LNCAP (cell line): Measurements from ENCODE around the gene DMXL1.

Source experiments
- TF ChIP-seq, protein P1 (sequence below): fragments of 450-650 bp; IDR thresholded peaks from 2 replicates; pipeline ENCODE4 v1.5.1; 2017; ENCODE audit warnings: mild to moderate bottlenecking

The DMXL1 gene

DNA sequence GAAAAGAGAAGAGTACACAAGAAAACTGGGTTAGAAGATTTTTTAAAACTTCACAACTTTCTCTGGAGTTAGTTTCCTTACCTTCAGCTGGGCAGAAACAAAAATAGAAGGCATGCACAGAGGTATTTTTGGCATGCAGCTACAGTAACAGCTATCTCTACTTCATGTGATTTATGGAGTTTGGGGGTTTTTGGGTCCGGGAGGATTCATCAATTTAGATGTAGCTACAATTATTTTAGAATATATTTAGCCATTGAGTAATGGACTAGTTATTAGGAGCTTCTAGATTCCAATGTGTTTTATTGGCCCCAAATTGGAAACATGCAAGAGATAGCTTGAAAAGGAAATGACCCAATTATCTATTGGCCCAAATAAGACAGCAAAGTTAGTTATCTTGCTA lies 193.3 kb downstream of the DMXL1 start:
- TF ChIP-seq, protein P1, sequence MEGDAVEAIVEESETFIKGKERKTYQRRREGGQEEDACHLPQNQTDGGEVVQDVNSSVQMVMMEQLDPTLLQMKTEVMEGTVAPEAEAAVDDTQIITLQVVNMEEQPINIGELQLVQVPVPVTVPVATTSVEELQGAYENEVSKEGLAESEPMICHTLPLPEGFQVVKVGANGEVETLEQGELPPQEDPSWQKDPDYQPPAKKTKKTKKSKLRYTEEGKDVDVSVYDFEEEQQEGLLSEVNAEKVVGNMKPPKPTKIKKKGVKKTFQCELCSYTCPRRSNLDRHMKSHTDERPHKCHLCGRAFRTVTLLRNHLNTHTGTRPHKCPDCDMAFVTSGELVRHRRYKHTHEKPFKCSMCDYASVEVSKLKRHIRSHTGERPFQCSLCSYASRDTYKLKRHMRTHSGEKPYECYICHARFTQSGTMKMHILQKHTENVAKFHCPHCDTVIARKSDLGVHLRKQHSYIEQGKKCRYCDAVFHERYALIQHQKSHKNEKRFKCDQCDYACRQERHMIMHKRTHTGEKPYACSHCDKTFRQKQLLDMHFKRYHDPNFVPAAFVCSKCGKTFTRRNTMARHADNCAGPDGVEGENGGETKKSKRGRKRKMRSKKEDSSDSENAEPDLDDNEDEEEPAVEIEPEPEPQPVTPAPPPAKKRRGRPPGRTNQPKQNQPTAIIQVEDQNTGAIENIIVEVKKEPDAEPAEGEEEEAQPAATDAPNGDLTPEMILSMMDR, result no peak

DNA sequence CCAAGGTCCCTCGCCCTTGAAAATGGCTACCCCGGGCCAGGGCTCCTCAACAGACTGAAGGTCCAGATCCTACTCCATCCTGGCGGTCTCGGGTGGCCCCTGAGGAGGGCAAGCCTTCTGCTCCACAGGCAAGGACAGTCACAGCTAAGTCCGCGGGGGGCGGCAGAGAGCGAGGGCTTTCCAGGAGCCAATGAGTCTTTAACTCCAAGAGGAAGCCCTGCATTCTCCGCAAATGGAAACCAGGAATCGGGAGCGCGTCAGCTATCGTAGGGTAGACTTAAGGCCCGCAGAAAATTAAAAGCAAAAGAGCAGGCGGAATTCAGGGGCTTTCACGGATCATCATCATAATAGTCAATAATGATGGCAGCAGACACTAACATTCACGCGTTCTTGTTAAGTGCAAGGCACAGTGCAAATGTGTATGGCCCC lies 197.1 kb downstream of the DMXL1 start:
- TF ChIP-seq, protein P1, result peak; percentile 18; the same call in 1 of the 2 replicates

DNA sequence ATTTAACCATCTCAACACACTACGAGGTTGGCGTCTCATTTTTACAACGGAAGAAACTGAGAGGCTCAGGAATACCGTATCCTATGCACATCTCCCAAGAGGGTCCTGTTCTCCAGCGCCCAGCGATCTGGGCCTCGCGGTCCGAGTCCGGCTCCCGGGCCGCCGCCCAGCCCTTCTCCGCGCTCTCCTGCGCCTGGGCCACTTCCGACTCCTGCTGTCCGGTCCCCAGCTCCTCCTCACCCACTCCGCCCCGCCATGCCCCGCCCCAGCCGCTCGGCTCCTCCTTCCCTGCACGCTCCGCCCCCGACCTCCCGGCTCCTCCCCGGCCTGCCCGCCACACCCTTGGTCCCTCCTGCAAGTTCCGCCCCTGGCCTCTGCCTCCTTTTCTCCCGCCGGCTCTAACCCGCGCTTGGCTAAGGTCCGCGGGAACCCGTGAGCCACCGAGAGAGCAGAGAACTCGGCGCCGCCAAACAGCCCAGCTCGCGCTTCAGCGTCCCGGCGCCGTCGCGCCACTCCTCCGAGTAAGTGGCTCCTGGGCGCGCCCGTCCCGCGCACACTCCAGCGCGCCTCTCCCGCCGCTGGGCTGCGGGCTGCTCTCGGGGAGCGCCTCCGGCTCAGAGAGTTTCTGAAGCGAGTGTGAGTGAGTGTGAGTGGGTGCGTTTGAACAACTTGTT lies 197.6 kb downstream of the DMXL1 start:
- TF ChIP-seq, protein P1, result no peak

DNA sequence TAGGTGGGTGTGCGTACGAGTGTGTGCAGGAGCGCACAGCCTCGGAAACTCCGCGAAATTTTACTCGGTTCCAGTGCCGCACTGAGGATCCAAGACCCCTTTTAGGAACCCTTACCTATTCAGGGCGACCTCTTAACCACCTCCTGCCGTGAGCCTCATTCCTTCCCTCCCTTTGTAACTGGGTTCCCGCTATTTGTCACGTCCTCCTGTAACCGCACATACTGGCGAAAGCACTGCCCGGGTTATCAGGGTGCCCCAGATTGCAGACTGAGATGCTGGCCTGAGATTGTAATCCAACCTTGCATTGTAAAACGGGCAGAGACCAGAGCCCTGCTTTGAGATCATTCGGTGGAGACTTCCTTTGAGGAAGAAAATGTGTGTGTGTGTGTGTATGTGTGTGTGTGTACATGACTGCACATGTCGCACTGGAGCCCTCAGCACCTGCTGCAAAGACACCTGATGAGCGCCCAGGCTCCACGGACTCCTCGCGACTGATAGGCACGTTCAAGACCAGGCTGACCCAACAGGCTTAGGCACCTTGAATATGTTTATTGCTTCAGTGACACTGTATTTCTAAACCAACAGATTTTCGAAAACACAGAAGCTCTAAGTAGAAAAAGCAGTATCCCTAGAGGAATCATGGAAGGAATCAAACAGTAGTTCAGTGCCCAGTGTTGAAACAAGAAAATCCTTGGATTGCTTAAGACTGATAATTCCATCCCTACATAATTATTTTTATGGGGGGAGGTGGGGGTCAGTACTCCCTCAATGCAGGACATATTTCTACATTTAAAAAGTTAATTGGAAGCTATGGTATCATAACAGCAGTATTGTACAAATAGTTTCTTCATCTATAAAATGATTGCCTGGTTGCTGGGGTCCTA lies 198.4 kb downstream of the DMXL1 start:
- TF ChIP-seq, protein P1, result no peak

DNA sequence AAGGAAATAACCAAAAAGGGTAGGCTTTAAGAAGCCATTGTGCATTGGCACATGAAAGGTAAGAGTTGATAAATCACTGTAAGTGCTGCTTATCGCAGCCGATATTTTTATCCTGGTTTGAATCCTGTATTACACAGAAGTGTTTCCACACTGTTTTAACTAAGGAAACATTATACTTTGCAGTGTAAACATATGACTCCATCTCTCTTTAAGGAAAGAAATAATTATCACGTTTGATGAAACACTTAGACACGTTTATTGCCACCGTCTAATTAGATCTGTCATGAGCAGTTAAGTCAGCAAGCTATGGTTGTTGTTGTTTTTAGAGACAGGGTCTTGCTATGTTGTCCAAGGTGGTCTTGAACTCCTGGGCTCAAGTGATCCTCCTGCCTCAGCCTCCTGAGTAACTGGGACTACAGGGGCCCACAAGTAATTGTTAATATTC lies 199.3 kb downstream of the DMXL1 start:
- TF ChIP-seq, protein P1, result no peak

DNA sequence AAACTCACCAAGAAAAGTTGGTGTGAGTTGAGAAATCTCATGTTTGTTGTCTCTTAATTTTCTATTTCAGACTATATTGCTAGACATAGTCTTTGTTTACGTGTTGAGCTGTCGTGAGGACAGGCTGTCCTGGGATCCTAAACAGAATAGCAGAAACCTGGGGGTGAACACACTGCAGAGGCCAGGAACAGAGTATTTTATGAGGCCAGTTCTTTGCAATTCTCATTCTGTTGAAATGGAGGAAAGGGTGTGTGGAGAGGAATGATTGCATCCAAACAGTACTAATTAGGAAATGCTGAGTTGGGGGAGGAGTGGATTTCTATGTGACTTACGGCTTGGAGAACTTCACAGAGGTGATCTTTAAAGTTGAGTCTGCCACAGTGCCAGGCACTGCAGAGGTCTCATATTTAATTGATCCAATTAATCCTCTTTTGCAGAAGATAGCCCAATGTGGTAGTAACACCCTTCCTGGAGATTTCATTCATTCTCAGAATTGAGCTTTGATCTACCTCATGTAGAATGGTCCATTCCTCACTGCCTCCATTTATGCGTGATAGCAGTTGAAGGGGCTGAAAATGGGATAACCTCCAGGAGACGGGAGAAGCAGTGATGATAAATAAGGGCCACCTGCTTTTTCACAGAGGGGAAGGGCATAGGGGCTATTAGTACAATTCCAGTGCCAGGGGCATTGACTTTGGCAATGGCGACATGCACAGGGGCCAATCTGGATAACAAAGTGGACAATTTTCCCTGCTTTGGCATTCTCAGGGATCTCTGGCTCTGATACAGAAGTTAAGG lies 200.3 kb downstream of the DMXL1 start:
- TF ChIP-seq, protein P1, result no peak
